Testis (tissue), 2 donors: ENCODE data around the gene GRIK4.

Source experiments
- POLR2A ChIP-seq: fragments of 450-650 bp; IDR thresholded peaks from one replicate; pipeline ENCODE4 v1.6.1; 2017; ENCODE audit warnings: antibody characterized with exemption, mild to moderate bottlenecking, moderate library complexity
- TF ChIP-seq, protein P1 (sequence below), 3 experiments: fragments of 450-650 bp in 2 of 3; fragments of 200-600 bp in 1 of 3; sonication (generic) in 1 of 3; IDR thresholded peaks; one replicate each; pipeline ENCODE4 v1.5.1; 2016 to 2019; ENCODE audit warnings: antibody characterized with exemption in 3 of 3, mild to moderate bottlenecking in 2 of 3, moderate library complexity in 1 of 3

DNA sequence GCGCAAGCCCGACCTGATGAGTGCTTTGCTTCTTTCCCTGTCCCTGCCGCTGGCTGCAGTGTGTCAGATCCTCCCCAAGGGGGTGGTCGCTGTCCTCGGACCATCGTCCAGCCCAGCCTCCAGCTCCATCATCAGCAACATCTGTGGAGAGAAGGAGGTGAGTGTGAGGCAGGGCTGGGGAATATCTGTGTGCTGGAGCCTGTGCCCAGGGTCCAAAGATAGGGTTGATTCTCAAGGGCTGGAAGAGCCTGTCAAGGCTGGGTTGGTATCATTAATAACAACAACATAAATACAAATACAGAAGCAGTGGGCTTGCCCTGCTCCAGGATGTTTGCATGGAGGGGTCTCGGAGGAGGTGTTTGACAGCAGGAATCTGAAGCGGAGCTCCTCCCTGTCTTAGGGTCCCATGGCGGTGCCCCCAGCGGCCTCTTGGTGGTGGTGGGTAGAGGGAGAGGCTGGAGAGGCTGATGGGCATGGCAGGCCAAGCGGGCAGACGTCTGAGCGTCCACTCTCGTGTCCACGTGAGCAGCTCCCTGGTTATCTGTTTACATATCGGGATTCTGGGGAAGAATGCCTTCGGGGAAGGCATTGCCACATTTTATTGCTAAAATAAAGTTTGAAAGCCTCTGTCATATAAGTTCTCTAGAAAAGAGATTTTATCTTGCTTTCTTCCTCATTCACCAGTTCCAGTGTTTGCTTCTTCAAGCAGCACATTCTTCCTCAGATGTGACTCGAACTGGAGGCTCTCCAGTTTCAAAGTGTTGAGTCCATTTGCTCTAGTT, 304.0 kb downstream of the GRIK4 start:
- TF ChIP-seq POLR2A = no peak
- TF ChIP-seq, protein P1, sequence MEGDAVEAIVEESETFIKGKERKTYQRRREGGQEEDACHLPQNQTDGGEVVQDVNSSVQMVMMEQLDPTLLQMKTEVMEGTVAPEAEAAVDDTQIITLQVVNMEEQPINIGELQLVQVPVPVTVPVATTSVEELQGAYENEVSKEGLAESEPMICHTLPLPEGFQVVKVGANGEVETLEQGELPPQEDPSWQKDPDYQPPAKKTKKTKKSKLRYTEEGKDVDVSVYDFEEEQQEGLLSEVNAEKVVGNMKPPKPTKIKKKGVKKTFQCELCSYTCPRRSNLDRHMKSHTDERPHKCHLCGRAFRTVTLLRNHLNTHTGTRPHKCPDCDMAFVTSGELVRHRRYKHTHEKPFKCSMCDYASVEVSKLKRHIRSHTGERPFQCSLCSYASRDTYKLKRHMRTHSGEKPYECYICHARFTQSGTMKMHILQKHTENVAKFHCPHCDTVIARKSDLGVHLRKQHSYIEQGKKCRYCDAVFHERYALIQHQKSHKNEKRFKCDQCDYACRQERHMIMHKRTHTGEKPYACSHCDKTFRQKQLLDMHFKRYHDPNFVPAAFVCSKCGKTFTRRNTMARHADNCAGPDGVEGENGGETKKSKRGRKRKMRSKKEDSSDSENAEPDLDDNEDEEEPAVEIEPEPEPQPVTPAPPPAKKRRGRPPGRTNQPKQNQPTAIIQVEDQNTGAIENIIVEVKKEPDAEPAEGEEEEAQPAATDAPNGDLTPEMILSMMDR (IDR thresholded peaks at IDR 0.05) = no peak
